Mucosa of gallbladder (tissue), 1 donor: ENCODE measurements around the gene KRTAP9-6. TPM values are rescaled to one million over a fixed set of nuclear protein-coding genes. Genes with fewer than 3 reads are reported as not detected.
A peak's percentile ranks its signal among the peaks of the same experiment; 100 is the strongest.
"Not testable (repeated sequence)": the region's sequence is repeated elsewhere in the genome, so short reads cannot be mapped to it uniquely, and the experiment has no call there.

Experiments used
- DNase-seq: peaks from one replicate; pipeline ENCODE4 v3.0.0-alpha.2; 2020; ENCODE audit warnings: low spot score
- total RNA-seq: library from RNA; stranded (reverse); gene quantifications from one replicate; pipeline ENCODE4 v1.2.1, GENCODE V29; 2021
- donor health status: DM: no; HTN: no; CAD: no.

The KRTAP9-6 gene
- total RNA-seq, 1 donor from 2014 or later = not detected

DNA sequence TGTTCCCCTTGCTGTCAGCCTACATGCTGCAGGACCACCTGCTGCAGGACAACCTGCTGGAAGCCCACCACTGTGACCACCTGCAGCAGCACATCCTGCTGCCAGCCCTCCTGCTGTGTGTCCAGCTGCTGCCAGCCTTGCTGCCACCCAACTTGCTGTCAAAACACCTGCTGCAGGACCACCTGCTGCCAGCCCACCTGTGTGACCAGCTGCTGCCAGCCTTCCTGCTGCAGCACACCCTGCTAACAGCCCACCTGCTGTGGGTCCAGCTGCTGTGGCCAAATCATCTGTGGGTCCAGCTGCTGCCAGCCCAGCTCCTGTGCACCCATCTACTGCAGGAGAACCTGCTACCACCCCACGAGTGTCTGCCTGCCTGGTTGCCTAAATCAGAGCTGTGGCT is 6.1 kb downstream of the KRTAP9-6 start:
- not testable (repeated sequence) for DNase-seq

DNA sequence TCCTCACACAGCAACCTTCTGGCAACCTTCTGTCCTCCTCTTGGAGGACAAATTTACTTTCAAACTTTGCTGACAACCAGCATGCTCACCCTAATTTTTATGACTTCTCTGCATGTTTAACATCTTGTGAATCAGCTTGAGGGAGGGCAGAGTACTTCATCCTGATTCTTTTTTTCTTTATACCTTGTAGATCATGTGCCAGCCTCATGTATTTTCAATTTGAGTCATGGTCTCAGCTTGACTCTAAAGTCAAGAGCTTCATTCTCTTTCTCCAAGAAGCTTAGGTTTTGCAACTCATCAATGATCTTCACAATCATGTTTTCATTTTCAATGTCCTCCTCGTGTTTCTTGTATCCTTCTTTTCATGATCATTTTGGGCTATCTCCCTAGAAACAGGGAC is 6.7 kb downstream of the KRTAP9-6 start:
- no peak for DNase-seq

DNA sequence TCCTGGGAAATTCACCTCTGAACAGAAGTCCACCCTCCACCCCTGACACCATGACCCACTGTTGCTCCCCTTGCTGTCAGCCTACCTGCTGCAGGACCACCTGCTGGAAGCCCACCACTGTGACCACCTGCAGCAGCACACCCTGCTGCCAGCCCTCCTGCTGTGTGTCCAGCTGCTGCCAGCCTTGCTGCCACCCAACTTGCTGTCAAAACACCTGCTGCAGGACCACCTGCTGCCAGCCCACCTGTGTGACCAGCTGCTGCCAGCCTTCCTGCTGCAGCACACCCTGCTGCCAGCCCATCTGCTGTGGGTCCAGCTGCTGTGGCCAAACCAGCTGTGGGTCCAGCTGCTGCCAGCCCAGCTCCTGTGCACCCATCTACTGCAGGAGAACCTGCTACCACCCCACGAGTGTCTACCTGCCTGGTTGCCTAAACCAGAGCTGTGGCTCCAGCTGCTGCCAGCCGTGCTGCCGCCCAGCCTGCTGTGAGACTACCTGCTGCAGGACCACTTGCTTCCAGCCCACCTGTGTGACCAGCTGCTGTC is 10.5 kb downstream of the KRTAP9-6 start, which contains the start of gene KRTAP9-7:
Gene KRTAP9-7, plus strand, starts transcription at position 51 of the 543 bp plus-strand sequence. Its CDS starts 0 bp downstream, at position 51.
- DNase-seq = not testable (repeated sequence)

DNA sequence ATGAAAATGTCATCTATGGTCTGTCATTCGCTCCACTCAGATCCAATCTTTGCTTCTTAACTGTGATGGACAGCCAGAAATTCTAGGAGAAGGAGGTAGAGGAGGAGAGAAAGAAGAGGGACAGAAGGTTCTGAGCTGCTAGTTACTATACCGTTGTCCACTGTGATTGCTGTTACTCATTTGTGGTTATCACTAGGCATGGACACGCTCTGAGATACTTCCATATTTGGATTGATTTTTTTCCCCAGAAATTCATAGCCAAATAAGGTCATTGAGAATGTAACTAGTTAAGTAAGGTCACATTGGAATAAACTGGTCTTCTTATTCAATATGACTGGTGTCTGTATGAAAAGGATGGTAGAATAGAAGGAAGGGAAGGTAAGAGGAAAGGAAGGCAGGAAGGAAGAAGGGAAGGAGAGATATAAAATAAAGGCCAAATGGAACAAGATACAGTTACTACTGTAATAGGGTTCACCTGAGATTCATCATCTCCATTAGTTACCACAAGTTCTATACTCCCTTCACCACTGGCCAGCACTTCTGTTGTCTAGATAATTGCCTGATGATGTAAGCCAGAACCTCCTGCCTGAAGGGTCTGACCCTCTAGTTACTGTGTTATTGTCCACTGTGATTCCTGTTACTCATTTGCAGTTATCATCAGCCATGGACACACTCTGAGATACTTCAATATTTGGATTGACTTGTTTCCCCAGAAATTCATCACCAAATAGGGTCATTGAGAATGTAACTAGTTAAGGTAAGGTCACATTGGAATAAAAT is 13.2 kb downstream of the KRTAP9-6 start:
- DNase-seq = no peak

DNA sequence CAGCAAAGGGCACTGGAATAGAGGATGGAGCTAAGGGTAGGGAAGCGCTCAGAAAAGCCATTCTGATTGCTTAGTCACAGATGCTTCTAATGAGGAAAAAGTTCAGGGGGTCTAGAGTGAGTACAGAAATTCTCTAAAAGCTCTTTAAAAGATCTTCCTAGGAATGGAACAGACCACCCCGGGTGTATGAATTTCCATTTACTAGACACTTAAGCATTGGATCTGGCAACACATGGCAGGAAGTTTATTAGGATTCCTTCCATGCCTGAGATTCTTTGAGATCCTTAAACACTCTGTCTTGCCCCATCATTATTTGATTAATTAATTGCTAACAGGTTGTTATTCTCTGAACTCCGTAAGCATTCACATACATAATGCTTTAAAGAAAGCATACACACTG is 18.9 kb downstream of the KRTAP9-6 start:
- no peak for DNase-seq

DNA sequence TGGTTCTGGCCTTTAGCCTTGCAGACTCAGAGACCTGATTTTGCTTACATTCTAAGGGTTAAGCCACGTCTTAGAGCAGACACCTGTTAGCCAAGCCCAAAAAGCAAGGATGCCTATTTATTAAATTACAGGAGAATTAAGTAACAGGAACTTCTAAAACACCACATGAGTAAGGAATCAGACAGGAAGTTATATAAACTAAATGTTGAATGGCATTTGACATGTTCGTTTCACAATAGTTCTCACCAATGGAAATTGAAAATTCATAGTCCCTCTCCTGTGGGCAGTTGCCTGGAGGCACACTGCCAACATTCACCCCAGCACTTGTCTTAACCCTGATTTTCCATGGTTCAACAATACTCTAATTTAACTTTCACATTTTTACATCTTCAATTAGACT is 19.4 kb downstream of the KRTAP9-6 start:
- no peak for DNase-seq

DNA sequence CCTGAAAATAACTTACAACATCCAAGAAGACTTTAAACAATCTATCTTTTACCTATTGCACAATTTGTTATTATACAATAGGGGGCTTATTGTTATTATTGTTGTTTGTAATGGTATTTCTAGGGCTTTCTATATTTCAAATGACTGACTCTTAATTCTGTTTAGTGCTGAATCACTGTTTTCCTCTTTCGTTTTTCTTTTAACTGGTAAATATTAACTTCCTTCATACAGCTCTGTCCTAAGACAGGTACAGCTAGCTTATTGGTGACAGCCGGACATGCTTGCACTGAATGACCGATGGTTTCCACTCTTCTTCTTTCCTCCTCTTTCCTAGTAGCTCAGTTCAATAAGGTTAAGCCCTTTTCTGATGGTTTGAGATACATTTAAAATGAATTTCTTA is 21.9 kb downstream of the KRTAP9-6 start:
- DNase-seq = no peak

DNA sequence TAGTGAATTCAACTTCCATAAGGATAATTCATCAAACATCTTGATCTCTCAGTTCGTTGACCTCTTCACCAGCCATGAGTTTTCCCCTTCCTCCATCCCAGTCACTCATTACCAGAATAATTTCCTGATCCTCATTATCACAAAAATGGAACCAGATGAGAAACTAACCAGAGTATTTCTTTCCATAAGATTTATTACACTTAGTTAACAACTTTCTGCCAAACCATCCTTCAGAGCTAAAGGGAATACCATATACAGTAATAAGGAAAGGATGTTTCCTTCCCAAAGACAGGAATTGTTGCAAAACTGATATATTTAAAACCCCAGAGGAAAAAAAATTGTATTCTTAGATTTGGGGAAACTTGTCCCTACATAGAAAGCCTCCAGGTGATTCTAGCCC is 28.8 kb downstream of the KRTAP9-6 start:
- no peak for DNase-seq

DNA sequence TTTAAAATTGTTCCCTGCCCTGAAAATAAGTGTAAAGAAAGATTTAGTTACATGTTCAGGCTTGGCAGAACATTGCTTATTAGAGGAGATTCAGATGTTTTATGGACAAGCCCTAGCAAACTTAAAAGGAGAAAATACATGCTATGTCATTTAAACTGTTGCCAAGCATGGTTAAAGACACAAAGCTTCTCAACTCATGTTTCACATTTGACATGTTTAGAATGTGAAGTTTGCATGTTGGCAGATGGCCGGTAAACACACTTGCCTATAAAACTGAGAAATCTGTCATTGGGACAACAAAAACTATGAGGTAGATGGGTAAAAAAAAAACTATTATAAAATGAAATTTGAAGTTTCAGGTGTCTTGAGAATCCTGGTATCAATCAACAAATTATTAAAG is 31.7 kb downstream of the KRTAP9-6 start:
- no peak for DNase-seq

DNA sequence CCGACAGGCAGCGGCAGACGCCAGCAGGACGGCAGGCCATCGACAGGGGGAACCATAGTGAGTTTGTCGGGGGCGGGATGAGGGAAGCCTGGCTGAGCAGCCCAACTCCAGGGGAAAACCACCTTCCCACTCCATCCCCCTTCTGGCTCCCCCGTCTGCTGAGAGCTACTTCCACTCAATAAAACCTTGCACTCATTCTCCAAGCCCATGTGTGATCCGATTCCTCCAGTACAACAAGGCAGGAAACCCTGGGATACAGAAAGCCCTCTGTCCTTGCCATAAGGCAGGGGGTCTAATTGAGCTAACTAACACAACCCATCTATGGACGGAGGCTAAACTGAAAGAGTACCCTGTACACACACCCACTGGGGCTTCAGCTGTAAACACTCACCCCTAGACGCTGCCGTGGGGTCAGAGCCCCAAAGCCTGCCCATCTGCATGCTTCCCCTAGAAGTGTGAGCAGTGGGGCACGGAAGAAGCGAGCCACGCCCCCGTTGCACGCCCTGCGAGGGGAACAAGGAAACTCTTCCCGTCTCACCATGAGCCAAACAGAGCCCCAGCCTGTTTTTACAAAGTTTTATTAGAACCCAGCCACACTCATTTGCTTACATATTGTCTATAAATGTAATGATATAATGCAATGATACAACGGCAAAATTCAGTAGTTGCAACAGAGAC is 33.4 kb downstream of the KRTAP9-6 start:
- DNase-seq = no peak

DNA sequence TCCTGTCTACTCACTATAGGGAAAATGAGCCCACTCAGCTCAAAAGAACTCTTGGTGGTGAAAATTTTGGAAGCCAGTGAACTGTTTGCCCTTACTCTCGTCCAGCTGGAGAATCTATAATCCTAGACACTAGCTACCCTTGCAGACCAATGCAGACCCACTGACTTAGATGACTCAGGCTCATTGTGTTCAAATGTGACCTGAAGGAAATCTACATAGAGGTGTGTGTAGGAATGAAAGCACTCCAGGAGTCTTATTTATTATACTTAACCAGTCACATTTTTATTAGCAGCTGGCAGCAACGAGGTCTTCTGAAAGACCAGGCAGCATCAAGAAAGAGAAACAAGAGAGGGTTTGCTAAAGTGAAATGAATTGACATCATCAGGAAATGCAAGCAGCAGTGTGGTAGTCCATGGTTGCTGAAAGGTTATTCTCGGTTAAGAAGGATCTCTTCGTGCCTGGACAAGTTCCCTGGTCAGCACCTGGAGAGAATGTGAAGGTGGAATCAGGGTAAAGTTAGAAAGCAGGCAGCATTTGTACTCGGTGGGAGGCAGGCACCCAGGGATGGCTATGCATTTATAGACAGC is 36.1 kb downstream of the KRTAP9-6 start:
- DNase-seq = no peak

DNA sequence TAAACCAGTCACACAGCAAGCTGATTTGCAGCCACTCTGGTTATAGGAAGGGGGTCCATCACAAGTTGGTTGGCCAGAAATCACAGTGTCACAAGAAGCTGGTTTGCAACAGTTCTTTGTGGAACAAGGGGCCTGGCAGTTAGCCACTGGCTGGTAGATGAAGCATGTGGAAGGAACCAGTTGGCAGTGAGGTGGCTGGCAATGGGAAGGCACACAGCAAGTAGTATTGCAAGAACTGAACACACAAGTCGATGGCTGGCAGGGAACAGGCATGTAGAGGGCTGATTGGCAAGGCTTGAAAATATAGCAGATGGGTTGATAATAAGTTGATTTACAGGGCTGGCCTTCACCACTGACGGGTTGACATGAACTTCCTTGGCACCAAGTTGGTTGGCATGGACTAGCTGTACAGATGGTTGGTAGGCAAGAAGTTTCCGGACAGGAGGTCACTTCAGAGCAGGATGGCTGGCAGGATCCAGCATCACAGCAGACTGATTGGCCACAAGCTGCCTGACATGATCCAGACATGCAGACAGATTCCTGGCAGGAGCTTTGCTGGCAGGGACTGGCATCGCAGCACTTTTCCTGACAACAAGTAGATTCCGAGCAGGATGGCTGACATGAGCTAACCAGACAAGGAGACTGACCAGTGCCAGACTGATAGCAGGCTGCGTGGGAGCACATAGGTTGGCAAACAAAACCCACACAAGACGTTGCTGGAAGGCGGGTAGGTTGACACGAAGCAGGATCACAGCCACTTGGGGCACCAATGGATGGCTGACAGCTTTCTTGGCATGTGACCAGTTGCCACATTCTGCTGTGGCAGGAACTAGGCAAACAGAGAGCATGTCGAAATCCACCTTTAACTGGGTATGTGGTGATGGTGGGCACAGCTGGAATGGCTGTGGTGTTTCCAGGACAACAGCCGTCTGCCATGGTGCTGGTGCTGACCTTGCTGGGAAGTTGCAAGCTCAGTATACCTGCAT is 37.0 kb downstream of the KRTAP9-6 start, which contains the start of gene KRTAP29-1:
Gene KRTAP29-1, minus strand, starts transcription at position 936 of the 986 bp plus-strand sequence. Its CDS starts 0 bp downstream, at position 936.
- no peak for DNase-seq

DNA sequence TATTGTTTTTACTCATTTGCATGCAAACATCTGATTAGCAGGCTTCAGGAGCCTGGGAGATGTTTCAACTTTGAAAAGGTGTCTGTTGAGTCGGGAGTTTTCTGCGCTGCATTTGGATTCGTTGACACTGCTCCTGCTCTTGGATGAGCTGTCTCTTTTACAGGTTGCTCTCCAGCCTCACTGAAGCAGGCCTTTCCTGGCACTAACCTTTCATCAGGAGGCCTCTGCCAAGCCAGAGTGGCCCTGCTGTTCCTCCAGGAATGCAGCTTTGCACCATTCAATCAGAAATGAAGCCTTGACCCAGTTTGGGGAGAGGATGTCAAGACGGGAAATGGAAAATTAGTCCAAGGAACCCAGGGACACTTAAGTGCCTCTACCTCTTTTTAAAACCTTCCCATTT is 37.8 kb downstream of the KRTAP9-6 start:
- no peak for DNase-seq

DNA sequence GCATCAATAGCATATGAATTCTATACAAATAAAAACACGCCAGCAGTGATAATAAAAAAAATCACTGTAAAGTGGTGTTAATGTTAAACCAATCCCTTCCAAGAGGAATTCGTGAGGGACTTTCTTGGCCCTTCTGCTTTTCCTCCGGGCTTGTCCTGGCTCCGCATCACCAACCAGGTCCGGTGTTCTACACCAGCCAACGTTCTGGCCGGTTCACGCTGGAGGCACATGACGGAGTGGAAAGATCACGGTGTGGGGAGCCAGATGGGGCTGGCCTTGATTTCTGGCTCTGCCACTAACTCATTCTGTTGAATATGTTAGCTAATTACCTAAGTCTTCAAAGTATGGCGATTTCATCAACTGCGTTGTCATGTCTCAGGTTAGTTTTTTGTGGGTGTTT is 38.9 kb downstream of the KRTAP9-6 start:
- DNase-seq = no peak

DNA sequence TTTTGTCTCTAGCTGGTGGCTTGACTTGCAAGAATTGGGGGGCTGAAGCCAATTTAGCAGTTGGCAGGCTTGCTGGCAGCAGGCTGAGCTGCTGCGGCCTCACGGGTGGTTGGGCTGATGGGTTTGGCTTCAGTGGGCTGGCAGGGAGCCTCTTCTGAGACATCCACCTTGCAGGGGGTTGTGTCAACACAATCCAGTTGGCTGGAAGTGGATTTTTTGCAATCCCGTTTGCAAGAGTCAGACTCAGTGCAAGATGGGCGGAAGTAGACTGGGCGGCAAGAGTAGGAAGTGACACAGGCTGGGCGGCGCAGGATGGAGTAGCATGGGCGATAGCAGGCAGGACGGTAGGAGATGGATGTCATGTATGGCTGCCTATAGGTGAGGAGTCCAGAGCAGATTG is 42.5 kb downstream of the KRTAP9-6 start:
- DNase-seq = no peak

DNA sequence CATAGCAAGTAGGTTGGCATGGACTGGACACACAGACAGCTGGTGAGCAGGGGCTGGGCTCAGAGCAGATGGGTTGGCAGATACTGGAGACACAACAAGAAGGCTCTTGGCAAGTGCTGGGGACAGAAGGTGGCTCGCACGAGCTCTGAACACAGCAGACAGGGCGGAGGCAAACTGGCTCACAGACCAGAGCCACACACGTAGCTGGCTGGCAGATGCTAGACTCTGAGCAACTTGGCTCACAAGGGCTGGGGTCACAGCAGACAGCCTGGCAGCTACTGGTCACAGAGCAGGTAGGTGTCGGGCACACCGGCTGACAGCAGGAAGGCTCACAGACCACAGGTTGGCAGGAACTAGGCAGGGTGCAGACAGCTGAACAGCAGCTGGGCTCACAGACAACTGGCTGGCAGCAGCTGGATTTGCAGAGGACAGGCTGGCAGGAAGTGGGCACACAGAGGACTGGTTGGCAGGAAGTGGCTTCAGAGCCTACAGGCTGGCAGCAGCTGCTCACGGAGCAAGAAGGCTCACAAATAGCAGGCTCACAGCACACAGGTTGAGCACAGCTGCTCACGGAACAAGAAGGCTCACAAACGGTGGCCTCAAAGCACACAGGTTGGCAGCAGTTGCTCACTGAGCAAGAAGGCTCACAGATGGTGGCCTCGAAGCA is 43.2 kb downstream of the KRTAP9-6 start:
- peak; percentile 21 for DNase-seq

DNA sequence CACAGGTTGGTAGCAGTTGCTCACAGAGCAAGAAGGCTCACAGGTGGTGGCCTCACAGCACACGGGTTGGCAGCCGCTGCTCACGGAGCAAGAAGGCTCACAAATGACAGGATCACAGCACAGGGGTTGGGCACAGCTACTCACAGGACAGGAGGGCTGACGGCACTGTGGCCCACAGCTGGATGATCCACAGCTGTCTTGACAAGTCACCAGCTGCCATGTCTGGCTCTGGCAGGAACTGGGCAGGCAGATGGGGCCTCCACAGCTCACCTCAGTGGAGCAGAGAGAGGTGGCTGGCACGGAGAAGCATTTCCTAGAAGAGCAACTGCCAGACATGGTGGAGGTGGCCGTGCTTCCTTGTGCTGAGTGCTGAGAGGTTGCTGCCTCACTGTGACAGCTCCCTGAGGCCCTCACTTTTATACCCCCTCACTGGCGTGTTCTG is 43.8 kb downstream of the KRTAP9-6 start, which contains the start of gene KRTAP16-1:
Gene KRTAP16-1, minus strand, starts transcription at position 392 of the 442 bp plus-strand sequence. Its CDS starts 56 bp downstream, at position 336.
- no peak for DNase-seq

DNA sequence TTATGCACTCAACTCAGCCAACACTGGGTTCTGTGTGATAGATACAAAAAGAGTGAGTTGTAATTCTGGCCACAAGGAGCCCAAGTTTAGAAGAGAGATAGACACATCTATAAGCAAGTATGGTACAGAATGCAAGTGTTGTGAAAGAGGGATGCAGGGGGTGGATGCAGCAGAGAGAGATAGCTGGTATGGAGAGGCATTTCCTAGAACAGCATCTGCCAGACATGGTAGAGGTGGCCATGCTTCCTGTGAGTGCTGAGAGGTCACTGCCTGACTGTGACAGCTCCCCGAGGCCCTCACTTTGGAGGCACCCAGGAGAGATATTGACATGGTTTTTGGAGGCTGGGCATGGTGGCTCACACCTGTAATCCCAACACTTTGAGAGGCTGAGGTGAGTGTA is 45.9 kb downstream of the KRTAP9-6 start:
- no peak for DNase-seq

DNA sequence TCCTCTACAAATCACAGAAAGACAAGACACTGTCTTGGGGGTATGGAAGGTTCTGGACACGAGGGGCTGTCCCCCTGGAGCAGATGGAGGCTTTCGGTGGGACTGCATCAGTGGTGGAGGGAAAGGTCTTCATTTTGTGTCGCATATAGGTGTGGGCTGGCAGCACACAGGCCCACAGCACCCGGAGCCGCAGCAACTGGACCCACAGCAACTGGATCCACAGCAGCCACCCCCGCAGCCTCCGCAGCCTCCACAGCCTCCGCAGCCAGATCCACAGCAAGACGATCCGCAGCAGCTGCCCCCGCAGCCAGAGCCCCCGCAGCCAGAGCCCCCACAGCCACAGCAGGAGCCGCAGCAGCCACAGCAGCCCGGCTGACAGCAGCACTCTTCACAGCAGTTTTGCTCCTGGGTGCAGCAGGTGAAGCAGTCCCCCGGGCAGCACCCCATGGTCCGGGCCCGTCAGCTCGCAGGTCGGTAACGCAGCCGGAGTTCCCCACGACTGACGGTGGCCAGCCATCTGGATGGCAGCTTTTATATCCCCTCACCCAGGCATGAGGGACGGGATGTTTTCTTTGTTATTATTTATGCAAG is 50.1 kb downstream of the KRTAP9-6 start, which contains the start of gene KRTAP17-1:
Gene KRTAP17-1, minus strand, starts transcription at position 507 of the 591 bp plus-strand sequence. Its CDS starts 60 bp downstream, at position 447.
- DNase-seq = no peak
